ENCODE measurements around the gene DDX43.
"Not testable (repeated sequence)": the region's sequence is repeated elsewhere in the genome, so short reads cannot be mapped to it uniquely, and the experiment has no call there.

The DDX43 gene

GRCh38 chr6:73394577-73395354 is at the start of gene DDX43:
DDX43 (plus strand) TSS chr6:73394828; CDS start chr6:73394906, 78 bp downstream.
- FAIRE-seq = no peak

DNA sequence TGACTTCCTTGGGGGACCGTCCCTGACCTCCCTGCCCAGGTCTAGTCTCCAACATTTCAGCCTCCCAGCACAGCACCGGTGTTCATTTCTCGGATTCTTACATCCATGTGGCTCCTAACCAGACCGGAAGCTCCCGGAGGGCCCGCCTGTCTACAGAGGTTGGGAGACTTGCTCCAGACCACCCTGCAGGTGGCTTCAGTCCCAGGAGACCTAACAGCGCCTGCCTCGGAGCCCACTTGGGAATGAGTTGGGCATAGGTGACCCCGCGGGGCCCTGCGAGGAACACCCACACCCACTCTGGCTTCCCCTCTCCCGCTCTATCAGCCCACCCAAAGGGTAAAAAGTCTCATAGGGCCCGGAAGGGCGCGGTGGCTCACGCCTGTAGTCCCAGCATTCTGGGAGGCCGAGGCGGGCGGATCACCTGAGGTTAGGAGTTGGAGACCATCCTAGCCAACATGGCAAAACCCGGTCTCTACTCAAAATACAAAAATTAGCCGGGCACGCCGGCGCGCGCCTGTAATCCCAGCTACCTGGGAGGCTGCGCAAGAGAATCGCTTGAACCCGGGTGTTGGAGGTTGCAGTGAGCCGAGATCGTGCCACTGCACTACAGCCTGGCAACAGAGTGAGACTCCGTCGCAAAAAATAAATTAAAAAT is 46.0 kb upstream of the DDX43 start:
- no peak for FAIRE-seq

DNA sequence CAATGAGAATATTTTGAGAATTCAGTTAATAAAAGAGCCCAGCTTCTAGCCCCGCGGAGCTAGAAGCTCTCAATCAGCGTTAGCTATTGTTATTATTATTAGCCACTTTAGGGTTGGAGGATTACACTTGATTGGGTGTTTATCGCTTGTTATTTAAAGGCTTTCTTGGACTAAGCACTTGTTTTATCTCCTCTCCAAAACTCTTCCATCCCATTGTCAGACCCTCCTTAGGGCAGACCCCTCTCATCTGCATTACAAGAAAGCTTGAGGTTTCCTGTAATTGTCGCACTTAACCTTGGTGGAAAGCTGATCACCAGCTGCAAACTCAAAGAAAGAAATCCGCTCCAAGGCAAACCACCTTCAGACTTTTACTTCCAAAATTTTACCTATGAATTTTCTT is 45.3 kb upstream of the DDX43 start:
- no peak for FAIRE-seq

DNA sequence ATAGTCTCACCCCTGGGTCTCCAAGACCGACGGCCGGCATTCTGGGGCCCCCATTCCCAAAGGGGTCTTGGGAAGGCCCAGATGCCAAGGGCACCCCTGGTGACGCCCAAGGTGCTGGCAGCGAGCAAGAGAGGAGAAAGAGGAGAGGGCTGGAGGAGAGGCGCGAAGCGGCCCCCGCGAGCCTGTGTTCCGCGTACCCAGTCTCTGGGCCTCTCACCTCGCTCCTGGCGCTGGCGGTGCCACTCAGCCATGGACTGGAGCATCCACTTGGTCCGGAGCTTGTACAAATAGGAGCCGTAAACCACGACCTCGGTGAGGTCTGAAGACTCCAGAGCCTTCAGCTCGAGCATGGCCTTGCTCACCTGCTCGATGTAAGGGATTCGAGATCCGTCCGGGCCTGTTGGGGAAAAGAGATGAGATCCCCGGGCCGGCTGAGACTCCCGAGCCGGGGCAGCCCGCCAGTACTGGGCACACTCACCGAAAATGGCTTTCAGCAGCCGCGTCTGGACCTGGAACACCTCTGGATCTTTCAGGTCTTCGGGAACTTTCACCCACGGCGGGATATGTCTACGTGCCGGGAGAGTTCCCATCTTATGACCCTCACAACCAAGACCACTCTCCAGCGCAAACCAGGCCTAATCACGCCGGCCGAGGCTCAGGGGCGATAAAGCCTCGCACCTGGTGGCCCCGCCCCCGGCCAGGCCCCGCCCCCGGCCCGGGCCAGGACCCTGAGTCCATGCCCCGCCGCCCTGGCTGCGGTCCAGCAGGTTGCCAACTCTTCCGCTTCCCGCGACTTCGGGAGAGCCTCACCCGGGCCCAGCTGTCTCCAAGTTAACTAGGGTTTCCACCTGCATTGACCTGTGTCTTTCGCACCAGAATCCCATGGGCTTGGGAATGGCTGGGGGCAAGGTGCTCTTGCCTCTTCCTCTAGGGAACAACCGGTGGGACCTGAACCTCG is 40.7 kb upstream of the DDX43 start, which contains the start of gene DPPA5:
Gene DPPA5 (minus strand): TSS at position 641 of the 958 bp plus-strand sequence. CDS start 51 bp downstream, at position 590.
- FAIRE-seq = no peak

GRCh38 chr6:73362358-73362757 is 32.3 kb upstream of the DDX43 start, which contains the start of gene KHDC3L:
KHDC3L (plus strand) TSS chr6:73362658; CDS start chr6:73362730, 72 bp downstream.
- FAIRE-seq = no peak

DNA sequence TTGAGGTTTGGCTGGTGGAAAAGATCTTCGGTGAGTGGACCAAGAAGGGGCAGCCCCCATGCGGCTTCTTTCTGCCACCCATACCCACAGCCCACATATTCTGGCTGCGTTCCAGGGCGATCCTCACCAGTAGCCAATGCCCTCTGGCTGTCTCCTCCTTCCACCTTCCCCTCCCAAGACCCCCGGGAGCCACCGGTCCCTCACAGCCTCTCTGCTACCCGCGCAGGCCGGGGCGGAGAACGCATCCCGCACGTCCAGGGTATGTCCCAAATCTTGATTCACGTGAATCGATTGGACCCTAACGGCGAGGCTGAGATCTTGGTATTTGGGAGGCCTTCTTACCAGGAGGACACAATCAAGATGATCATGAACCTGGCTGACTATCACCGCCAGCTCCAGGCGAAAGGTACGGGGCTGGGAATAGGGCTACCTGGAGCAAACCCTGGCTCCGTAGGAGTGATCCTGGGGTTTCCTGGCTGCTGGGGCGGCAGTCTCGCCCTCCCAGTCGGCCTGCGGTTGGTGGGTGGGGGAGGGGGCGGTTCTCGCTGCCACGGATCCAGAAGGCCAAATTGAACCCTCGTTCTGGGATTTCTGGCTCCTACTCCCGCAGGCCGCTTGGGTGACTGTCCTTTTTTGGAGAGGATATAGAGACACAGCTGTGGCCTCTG is 31.6 kb upstream of the DDX43 start:
- FAIRE-seq = no peak

GRCh38 chr6:73363537-73363875 is 31.1 kb upstream of the DDX43 start:
- FAIRE-seq = no peak

DNA sequence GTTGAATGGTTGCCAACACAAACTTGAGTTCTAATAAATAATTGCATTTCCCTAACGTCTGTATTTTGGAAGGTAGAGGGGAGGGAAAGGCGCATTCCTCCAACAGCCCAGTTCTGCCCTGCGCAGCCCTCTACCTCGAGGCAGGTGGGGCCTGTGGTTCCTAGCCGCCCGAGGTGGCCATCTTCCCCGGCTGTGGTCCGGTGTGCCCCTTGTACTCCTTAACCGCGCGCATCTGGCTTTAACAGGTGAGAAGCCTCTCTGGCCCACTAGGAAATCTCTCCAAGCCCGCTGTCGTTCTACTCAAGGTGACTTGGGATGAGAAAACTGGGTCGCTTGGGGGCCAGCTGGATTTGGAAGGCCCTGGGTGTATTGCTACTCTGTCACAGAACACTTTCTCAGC is 30.5 kb upstream of the DDX43 start:
- no peak for FAIRE-seq

DNA sequence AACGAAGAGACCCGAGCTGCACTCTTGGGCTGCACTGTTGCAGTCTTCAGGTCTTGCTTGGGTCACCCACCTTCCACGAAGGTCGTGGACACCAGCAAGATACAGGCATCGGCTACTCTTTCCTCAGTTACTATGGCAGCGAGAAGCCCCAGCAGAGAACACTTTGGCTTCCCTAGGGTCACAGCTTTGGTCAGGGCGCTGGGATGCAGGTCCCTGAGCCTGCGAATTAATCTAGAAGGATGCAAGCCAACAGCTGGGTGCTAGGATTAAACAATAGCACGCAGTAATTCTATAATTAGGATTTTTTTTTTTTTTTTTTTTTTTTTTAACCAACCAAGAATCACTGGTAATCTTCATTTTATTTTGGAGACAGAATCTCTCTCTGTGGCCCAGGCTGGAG is 30.1 kb upstream of the DDX43 start:
- no peak for FAIRE-seq

DNA sequence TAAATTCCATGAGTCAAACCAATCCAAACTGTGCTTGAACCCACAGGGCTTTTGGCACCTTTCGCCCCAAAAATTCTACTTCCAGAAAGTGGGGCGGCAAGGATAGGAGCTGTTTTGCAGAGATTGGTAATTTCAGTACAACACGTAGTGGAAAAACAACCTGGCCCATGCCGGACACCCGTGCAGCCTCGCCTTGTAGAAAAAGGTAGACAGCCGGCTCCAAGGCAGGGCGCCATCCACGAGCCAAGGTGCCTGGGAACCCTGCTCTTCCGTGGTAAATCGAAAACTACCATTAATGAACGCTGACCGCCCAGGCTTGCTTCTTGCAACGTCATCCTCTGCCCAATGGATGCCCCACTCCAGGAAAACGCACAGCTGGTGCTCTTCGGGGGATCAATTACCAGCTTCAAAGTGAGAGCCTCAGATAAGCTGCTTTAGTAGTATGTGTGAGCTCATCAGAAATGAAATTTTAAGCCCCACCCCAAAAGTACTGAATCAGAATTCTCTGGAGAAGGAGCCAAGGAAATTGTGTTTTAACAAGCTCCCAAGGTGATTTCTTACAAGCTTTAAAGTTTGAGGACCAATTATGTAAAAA is 26.8 kb upstream of the DDX43 start:
- FAIRE-seq = no peak

- FAIRE-seq = no peak
These were observed 26.0 kb upstream of the DDX43 start for GRCh38 chr6:73368675-73369074.

DNA sequence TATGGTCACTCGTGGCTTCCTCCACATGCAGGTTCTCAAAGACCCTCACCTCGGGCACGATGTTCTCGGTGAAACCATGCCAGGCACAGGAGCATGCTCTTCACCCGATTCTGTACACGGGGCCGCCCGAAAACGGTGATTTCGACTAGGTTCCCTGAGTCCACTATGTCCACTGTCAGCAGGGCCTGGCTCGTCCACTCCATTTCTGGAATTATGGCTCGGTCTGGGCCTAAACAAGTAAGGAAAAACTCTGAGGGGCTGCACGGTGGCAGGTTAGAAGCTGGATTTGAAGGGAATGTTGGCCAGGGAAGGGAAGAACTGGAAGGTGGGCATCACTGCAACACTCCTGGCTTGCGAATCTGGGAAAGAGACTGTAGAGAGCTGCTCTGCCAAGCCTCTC is 25.5 kb upstream of the DDX43 start:
- no peak for FAIRE-seq

- no peak for FAIRE-seq
These were observed 25.1 kb upstream of the DDX43 start, which contains the start of gene OOEP for GRCh38 chr6:73369563-73369962. OOEP (minus strand) TSS chr6:73369897; CDS start chr6:73369792, 105 bp downstream.

DNA sequence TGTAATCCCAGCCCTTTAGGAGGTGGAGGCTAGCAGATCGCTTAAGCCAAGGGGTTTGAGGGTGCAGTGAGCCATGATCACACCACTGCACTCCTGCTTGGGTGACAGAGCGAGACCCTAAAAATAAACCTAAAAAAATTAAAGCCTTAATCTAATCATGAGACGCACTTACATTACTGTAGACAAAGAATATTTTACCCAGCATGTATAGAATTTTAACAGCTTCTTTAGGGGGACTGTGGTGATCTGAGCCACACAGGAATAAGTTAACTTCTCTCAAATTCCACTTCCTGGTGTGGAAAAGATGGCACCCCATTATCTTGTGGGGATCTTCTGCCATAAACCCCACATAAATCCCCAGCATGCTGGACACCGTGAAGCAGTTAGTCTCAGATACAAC is 22.6 kb upstream of the DDX43 start:
- FAIRE-seq = no peak

DNA sequence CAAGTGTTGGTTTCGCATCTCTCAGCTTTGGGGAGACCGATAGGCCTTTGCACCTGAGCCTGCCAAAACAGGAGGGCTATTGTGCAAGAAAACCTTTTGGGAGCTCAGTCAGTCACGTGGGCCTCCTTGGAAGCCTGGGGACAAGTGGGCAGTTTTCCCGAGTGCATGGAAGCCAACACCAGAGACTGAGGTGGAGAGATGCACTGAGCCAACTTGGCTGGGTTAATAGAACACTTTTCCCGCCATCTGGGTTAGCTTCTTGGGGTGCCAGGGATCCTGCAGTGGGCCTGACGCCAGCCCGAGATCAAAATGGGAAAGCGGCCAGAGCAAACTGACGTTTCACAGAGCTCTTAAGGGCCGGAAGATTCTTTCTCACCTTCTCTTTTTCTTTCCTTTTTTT is 22.1 kb upstream of the DDX43 start:
- FAIRE-seq = no peak

DNA sequence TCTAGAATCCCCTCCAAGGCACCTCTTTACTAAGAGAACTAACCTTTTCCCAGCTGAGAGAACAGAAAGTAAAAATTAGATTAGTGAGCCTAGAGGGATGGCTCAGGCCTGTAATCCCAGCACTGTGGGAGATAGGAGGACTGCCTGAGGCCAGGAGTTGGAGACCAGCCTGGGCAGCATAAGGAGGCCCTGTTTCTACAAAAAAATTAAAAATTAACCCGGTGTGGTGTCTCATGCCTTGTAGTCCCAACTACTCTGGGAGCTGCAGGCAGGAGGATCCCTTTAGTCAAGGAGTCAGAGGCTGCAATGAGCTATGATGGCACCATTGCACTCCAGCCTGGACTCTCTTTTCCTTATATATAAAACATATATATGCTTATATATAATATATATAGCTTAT is 19.4 kb upstream of the DDX43 start:
- no peak for FAIRE-seq

- no peak for FAIRE-seq
These were observed 17.4 kb upstream of the DDX43 start for GRCh38 chr6:73377225-73377624.

GRCh38 chr6:73381531-73381930 is 13.1 kb upstream of the DDX43 start:
- FAIRE-seq = not testable (repeated sequence)

GRCh38 chr6:73382462-73383113 is 12.0 kb upstream of the DDX43 start:
- no peak for FAIRE-seq

- FAIRE-seq = no peak
These were observed 6.2 kb upstream of the DDX43 start for GRCh38 chr6:73388433-73388799.

- FAIRE-seq = no peak
These were observed 5.7 kb upstream of the DDX43 start for GRCh38 chr6:73388800-73389512.
